CD4-positive, alpha-beta memory T cell (primary cell): ENCODE results near the gene SPATS2L. TPM values are rescaled to one million over a fixed set of nuclear protein-coding genes. Genes with fewer than 3 reads are reported as not detected.
A peak's percentile ranks its signal among the peaks of the same experiment; 100 is the strongest.

Experiments
- CTCF ChIA-PET: fragments of 350-600 bp; sonication (Branson Sonifier 250); formaldehyde crosslinking; loops from one replicate; lab custom pipeline; 2021; ENCODE audit warnings: inconsistent platforms; ENCODE audit not compliant: partially characterized antibody; lab: Charles Lee
- POLR2A ChIA-PET: fragments of 350-600 bp; sonication (Branson Sonifier 250); formaldehyde crosslinking; loops from one replicate; lab custom pipeline; 2021; ENCODE audit not compliant: partially characterized antibody; lab: Charles Lee
- DNase-seq, 5 donors: peaks; one replicate each; pipeline versions ENCODE4 v3.0.0 to v3.0.0-alpha.2; 2020 to 2022; ENCODE audit warnings: mixed read lengths in 1 of 5
- H3K27ac ChIP-seq: one replicate; pipeline ENCODE4 v1.7.0; 2013; ENCODE audit warnings: low read depth, low read length
- H3K27me3 ChIP-seq: 2 replicates; pipeline ENCODE4 v1.7.0; 2013; ENCODE audit warnings: mild to moderate bottlenecking, low read length, moderate library complexity; ENCODE audit not compliant: insufficient read depth
- H3K36me3 ChIP-seq: 2 replicates; pipeline ENCODE4 v1.7.0; 2013; ENCODE audit warnings: mild to moderate bottlenecking, low read length, moderate library complexity; ENCODE audit not compliant: insufficient read depth
- H3K4me1 ChIP-seq: 2 replicates; pipeline ENCODE4 v1.7.0; 2013; ENCODE audit warnings: mild to moderate bottlenecking, low read length, moderate library complexity; ENCODE audit not compliant: insufficient read depth
- H3K4me3 ChIP-seq, 2 donors: one replicate each; pipeline ENCODE4 v1.7.0; 2013; ENCODE audit warnings: low read length in 2 of 2, mild to moderate bottlenecking in 1 of 2
- H3K9me3 ChIP-seq, 2 donors: one replicate each; pipeline ENCODE4 v1.7.0; 2013; ENCODE audit warnings: low read length in 2 of 2, control low read depth in 1 of 2; ENCODE audit not compliant: control insufficient read depth in 1 of 2
- H3K27ac Mint-ChIP-seq, 7 donors: one replicate each; pipeline ENCODE4 v1.8.0; 2020 to 2021; ENCODE audit warnings: mixed read lengths in 7 of 7, mild to moderate bottlenecking in 6 of 7, inconsistent platforms in 3 of 7, moderate library complexity in 3 of 7
- H3K27me3 Mint-ChIP-seq, 2 donors: one replicate each; pipeline ENCODE4 v1.8.0; 2020 to 2021; ENCODE audit warnings: mixed read lengths in 2 of 2
- H3K36me3 Mint-ChIP-seq, 2 donors: one replicate each; pipeline ENCODE4 v1.8.0; 2020 to 2021; ENCODE audit warnings: mixed read lengths in 2 of 2, inconsistent platforms in 1 of 2, mild to moderate bottlenecking in 1 of 2
- H3K4me1 Mint-ChIP-seq, 4 donors: one replicate each; pipeline ENCODE4 v1.8.0; 2020 to 2021; ENCODE audit warnings: mixed read lengths in 4 of 4, mild to moderate bottlenecking in 1 of 4
- H3K4me3 Mint-ChIP-seq, 8 donors: one replicate each; pipeline ENCODE4 v1.8.0; 2020 to 2021; ENCODE audit warnings: mixed read lengths in 8 of 8, mild to moderate bottlenecking in 7 of 8, moderate library complexity in 6 of 8, inconsistent platforms in 3 of 8
- H3K9me3 Mint-ChIP-seq, 8 donors: one replicate each; pipeline ENCODE4 v1.8.0; 2020 to 2021; ENCODE audit warnings: mixed read lengths in 8 of 8, mild to moderate bottlenecking in 5 of 8, inconsistent platforms in 3 of 8, moderate library complexity in 1 of 8
- intact Hi-C: fragments of 100-400 bp; cut with micrococcal nuclease; formaldehyde crosslinking; loops from one replicate; pipeline ENCODE4 v1.15.1; 2023
- polyA plus RNA-seq, 2 donors: library from polyadenylated mRNA; unstranded; fragments of 300-500 nt; fragmentation: Illumina TruSeq; gene quantifications; one replicate each; pipeline ENCODE4 v1.2.3, GENCODE V29; 2021
- total RNA-seq, 2 experiments: library from RNA; stranded (reverse); gene quantifications; one replicate each; pipeline ENCODE4 v1.2.3, GENCODE V29; 2021

The SPATS2L gene
- total and polyA plus RNA-seq, 4 experiments from 2014 or later: 5.2 to 6.6 (median 6.0) TPM

- Histone ChIP-seq H3K4me3 (no peak overlapping the region), H3K27me3 (no peaks in the 10 kb centered on the region), H3K27ac (no peak overlapping the region), H3K4me1 (no peaks in the 10 kb centered on the region), H3K36me3 (no peaks in the 10 kb centered on the region), H3K9me3 (no peaks in the 10 kb centered on the region)
- no peak overlapping the region for H3K27ac Mint-ChIP-seq
- peaks cover 0 to 9% of the 10 kb centered on the region in 2 donors for H3K36me3 Mint-ChIP-seq
- no peaks in the 10 kb centered on the region for H3K27me3 Mint-ChIP-seq
- H3K4me1 Mint-ChIP-seq: no peaks in the 10 kb centered on the region
- no peak for DNase-seq
- no peaks in the 10 kb centered on the region for H3K9me3 Mint-ChIP-seq
- H3K4me3 Mint-ChIP-seq: no peak overlapping the region
- ChIA-PET POLR2A (no interaction called here), CTCF (no interaction called here)
- intact Hi-C loops: no loop called here
Measured at GRCh38 chr2:200417366-200417765, 110.9 kb downstream of the SPATS2L start.

GRCh38 chr2:200418399-200418798 lies 111.9 kb downstream of the SPATS2L start:
- Mint-ChIP-seq H3K36me3 (peaks cover 0 to 12% of the 10 kb centered on the region in 2 donors), H3K4me1 (no peaks in the 10 kb centered on the region), H3K9me3 (no peaks in the 10 kb centered on the region), H3K4me3 (no peak overlapping the region), H3K27me3 (no peaks in the 10 kb centered on the region), H3K27ac (no peak overlapping the region)
- no peak for DNase-seq
- POLR2A ChIA-PET: no interaction called here
- CTCF ChIA-PET: no interaction called here
- no peaks in the 10 kb centered on the region for H3K36me3 ChIP-seq
- H3K4me1 ChIP-seq: no peaks in the 10 kb centered on the region
- intact Hi-C loops: no loop called here
- no peak overlapping the region for H3K27ac ChIP-seq
- H3K9me3 ChIP-seq: no peaks in the 10 kb centered on the region
- no peak overlapping the region for H3K4me3 ChIP-seq
- H3K27me3 ChIP-seq: no peaks in the 10 kb centered on the region

- H3K4me1 Mint-ChIP-seq: no peaks in the 10 kb centered on the region
- no peak overlapping the region for H3K4me3 ChIP-seq
- POLR2A ChIA-PET: interaction anchor here (0.7 kb wide), 1 partner anchor 62 kb away, joined by 3 read pairs; no protein-coding TSS in a partner anchor
- H3K27ac Mint-ChIP-seq: peak overlapping the region in 1 of 7 donors; percentile 60
- H3K36me3 Mint-ChIP-seq: peaks cover 0 to 12% of the 10 kb centered on the region in 2 donors
- H3K9me3 Mint-ChIP-seq: no peaks in the 10 kb centered on the region
- no peak overlapping the region for H3K4me3 Mint-ChIP-seq
- DNase-seq: no peak
- no peaks in the 10 kb centered on the region for H3K27me3 Mint-ChIP-seq
- H3K27ac ChIP-seq: no peak overlapping the region
- no peaks in the 10 kb centered on the region for H3K9me3 ChIP-seq
- no peaks in the 10 kb centered on the region for H3K4me1 ChIP-seq
- no peaks in the 10 kb centered on the region for H3K36me3 ChIP-seq
- no peaks in the 10 kb centered on the region for H3K27me3 ChIP-seq
- intact Hi-C loops: no loop called here
- CTCF ChIA-PET: no interaction called here
Measured at GRCh38 chr2:200419325-200419724, 112.8 kb downstream of the SPATS2L start.

- H3K4me1 Mint-ChIP-seq: no peaks in the 10 kb centered on the region
- H3K27ac Mint-ChIP-seq: peak overlapping the region in 1 of 7 donors; percentile 16
- no peaks in the 10 kb centered on the region for H3K27me3 Mint-ChIP-seq
- intact Hi-C loops: no loop called here
- no peaks in the 10 kb centered on the region for H3K9me3 Mint-ChIP-seq
- CTCF ChIA-PET: no interaction called here
- Histone ChIP-seq H3K36me3 (no peaks in the 10 kb centered on the region), H3K9me3 (no peaks in the 10 kb centered on the region), H3K4me1 (no peaks in the 10 kb centered on the region), H3K27ac (no peak overlapping the region), H3K4me3 (no peak overlapping the region), H3K27me3 (no peaks in the 10 kb centered on the region)
- H3K36me3 Mint-ChIP-seq: peaks cover 0 to 12% of the 10 kb centered on the region in 2 donors
- no peak overlapping the region for H3K4me3 Mint-ChIP-seq
- DNase-seq: no peak
- POLR2A ChIA-PET: no interaction called here
Measured at GRCh38 chr2:200421270-200421669, 114.8 kb downstream of the SPATS2L start.

- Mint-ChIP-seq H3K27ac (no peak overlapping the region), H3K27me3 (no peaks in the 10 kb centered on the region), H3K9me3 (no peaks in the 10 kb centered on the region), H3K36me3 (peaks cover 0 to 12% of the 10 kb centered on the region in 2 donors), H3K4me1 (peaks cover 0 to 3% (median 0%) of the 10 kb centered on the region in 4 donors), H3K4me3 (no peak overlapping the region)
- Histone ChIP-seq H3K36me3 (no peaks in the 10 kb centered on the region), H3K4me3 (no peak overlapping the region), H3K27me3 (no peaks in the 10 kb centered on the region), H3K4me1 (no peaks in the 10 kb centered on the region), H3K27ac (no peak overlapping the region), H3K9me3 (no peaks in the 10 kb centered on the region)
- no peak for DNase-seq
- ChIA-PET CTCF (no interaction called here), POLR2A (no interaction called here)
- intact Hi-C loops: no loop called here
Measured at GRCh38 chr2:200422071-200422470, 115.6 kb downstream of the SPATS2L start.

- peaks cover 0 to 12% of the 10 kb centered on the region in 2 donors for H3K36me3 Mint-ChIP-seq
- H3K27me3 Mint-ChIP-seq: no peaks in the 10 kb centered on the region
- ChIA-PET POLR2A (no interaction called here), CTCF (interaction anchor here (1.1 kb wide), 1 partner anchor 18 kb away, joined by 3 read pairs; no protein-coding TSS in a partner anchor)
- Histone ChIP-seq H3K4me1 (no peaks in the 10 kb centered on the region), H3K36me3 (no peaks in the 10 kb centered on the region), H3K27ac (no peak overlapping the region), H3K4me3 (no peak overlapping the region), H3K27me3 (no peaks in the 10 kb centered on the region), H3K9me3 (no peaks in the 10 kb centered on the region)
- no peak overlapping the region for H3K27ac Mint-ChIP-seq
- DNase-seq: no peak
- H3K4me3 Mint-ChIP-seq: no peak overlapping the region
- peaks cover 0 to 3% (median 0%) of the 10 kb centered on the region in 4 donors for H3K4me1 Mint-ChIP-seq
- intact Hi-C loops: no loop called here
- no peaks in the 10 kb centered on the region for H3K9me3 Mint-ChIP-seq
Measured at GRCh38 chr2:200422532-200423261, 116.2 kb downstream of the SPATS2L start.

- no peaks in the 10 kb centered on the region for H3K4me1 ChIP-seq
- no peaks in the 10 kb centered on the region for H3K27me3 ChIP-seq
- intact Hi-C loops: no loop called here
- H3K36me3 Mint-ChIP-seq: peaks cover 0 to 12% of the 10 kb centered on the region in 2 donors
- peaks cover 0 to 3% (median 0%) of the 10 kb centered on the region in 4 donors for H3K4me1 Mint-ChIP-seq
- DNase-seq: no peak
- CTCF ChIA-PET: interaction anchor here (0.9 to 1.2 kb wide), 3 partner anchors 8 to 62 kb away, joined by 3 to 4 read pairs (median 3); no protein-coding TSS in a partner anchor
- H3K9me3 ChIP-seq: no peaks in the 10 kb centered on the region
- H3K27ac ChIP-seq: no peak overlapping the region
- no peaks in the 10 kb centered on the region for H3K36me3 ChIP-seq
- H3K27ac Mint-ChIP-seq: no peak overlapping the region
- H3K27me3 Mint-ChIP-seq: no peaks in the 10 kb centered on the region
- no peak overlapping the region for H3K4me3 ChIP-seq
- no peak overlapping the region for H3K4me3 Mint-ChIP-seq
- no peaks in the 10 kb centered on the region for H3K9me3 Mint-ChIP-seq
- POLR2A ChIA-PET: no interaction called here
Measured at GRCh38 chr2:200423541-200423940, 117.0 kb downstream of the SPATS2L start.
